C4-2B (cell line): Measurements from ENCODE around the gene HLX.

Experiments used
- ZFX ChIP-seq: fragments of 450-650 bp; IDR thresholded peaks from 2 replicates; pipeline ENCODE4 v1.6.1; 2017
- TF ChIP-seq, protein P1 (sequence below): fragments of 450-650 bp; conservative IDR thresholded peaks from 2 replicates; pipeline ENCODE4 v1.5.1; 2017; ENCODE audit warnings: mild to moderate bottlenecking

- TF ChIP-seq, protein P1, sequence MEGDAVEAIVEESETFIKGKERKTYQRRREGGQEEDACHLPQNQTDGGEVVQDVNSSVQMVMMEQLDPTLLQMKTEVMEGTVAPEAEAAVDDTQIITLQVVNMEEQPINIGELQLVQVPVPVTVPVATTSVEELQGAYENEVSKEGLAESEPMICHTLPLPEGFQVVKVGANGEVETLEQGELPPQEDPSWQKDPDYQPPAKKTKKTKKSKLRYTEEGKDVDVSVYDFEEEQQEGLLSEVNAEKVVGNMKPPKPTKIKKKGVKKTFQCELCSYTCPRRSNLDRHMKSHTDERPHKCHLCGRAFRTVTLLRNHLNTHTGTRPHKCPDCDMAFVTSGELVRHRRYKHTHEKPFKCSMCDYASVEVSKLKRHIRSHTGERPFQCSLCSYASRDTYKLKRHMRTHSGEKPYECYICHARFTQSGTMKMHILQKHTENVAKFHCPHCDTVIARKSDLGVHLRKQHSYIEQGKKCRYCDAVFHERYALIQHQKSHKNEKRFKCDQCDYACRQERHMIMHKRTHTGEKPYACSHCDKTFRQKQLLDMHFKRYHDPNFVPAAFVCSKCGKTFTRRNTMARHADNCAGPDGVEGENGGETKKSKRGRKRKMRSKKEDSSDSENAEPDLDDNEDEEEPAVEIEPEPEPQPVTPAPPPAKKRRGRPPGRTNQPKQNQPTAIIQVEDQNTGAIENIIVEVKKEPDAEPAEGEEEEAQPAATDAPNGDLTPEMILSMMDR, result no peak
- no peak for TF ChIP-seq ZFX
These were observed 42.9 kb downstream of the HLX start for GRCh38 chr1:220921971-220922635.
